Left hindlimb (tissue), 1 donor: ENCODE measurements around the gene PNPLA6.

Source experiments
- DNase-seq: peaks from one replicate; pipeline ENCODE4 v3.0.0-alpha.2; 2018

Gene PNPLA6

DNA sequence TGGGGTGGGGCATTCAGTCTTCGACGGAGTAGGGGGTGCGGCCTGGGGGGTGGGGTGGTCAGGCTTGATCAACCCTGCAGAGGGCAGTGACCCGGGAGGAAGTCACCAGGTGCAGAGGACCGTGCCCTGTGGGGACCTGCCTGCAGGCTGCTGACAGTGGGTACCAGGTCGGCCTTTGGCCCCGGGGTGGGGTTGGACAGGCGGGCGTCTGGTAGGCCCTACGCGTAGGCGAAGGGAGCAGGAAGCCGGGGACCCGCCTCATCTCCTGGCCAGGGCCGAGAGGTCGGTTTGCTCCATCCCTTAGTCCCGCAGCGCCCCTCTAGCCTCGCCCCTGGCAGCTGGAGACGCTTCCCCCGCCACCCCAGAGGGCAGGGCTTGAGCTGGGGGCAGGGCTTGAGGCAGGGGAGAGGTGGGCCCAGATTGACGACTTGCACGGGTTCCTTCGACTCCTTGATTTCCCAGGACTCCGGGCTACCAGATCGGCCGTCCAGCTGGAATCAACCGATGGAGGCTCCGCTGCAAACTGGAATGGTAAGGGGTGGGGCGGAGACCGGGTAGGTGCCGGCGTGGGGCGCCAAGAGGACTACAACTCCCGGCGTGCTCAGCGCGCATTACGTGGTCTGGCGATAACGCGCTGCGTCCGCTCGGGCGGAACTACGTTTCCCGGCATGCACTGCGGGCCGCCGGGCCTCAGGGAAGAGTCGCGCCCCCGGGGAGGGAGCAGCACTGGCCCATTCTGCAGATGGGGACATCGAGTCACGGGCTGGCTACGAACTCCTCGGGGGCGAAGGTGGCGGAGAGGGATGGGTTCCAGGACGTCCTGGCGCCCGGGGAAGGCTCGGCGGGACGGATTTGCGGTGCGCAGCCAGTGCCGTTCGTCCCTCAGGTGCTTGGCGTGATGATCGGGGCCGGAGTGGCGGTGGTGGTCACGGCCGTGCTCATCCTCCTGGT lies at the start of gene PNPLA6:
Gene PNPLA6 (plus strand): TSS at position 671 of the 951 bp plus-strand sequence. CDS start 72 bp downstream, at position 743.
- DNase-seq: peak; percentile 97

DNA sequence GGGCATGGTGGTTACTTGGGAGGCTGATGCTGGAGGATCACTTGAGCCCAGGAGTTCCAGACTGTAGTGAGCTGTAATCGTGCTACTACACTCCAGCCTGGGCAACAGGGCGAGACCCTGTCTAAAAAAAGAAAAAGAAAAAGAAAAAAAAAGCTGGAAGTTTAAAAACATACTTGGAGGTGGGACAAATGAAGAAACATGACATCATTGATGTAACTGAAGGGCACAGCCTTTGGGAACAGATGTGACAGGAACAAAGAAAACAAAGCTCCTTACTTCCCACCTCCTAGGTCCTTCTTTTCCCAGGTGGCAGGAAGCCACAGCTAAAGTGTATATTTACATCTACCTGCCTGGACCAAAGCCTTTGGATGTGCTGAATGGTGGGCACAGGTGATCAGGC lies 48.6 kb upstream of the PNPLA6 start:
- no peak for DNase-seq

DNA sequence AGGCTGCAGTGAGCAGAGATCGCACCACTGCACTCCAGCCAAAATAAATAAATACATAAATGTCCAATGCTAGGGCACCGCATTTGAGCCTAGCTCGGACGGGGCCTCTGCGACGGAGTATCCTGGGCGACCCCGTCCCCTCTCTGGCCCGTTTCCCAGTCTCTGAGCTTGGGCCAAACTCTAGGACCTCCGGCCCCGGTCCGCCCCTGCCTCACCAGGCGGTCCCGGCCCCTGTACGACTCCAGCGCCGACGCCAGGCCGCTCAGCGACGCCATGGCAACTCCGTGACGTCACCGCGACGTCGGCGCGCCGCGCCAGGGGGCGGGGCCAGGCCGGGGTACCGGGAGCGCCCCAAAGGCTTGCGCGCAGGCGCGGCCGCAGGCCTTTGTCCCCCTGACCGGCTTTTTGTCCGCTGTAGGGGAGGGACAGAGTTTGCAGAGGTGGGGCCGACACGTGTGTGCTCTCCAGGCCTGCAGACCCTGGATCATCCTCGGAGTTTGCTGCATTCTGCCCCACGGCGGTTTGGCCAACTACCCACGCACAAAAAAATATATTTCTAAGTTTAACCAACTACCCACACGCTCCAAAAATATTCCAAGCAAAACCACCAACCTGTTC lies 46.7 kb upstream of the PNPLA6 start, which contains the start of gene PEX11G:
Gene PEX11G (minus strand): TSS at position 300 of the 618 bp plus-strand sequence. CDS start 25 bp downstream, at position 275.
- peak; percentile 94 for DNase-seq

GRCh38 chr19:7489609-7490044 lies 45.9 kb upstream of the PNPLA6 start:
- no peak for DNase-seq

- no peak for DNase-seq
Measured at GRCh38 chr19:7492142-7492541, 43.4 kb upstream of the PNPLA6 start.

GRCh38 chr19:7492558-7492957 lies 43.0 kb upstream of the PNPLA6 start:
- no peak for DNase-seq

GRCh38 chr19:7494416-7495098 lies 41.0 kb upstream of the PNPLA6 start:
- DNase-seq: no peak

DNA sequence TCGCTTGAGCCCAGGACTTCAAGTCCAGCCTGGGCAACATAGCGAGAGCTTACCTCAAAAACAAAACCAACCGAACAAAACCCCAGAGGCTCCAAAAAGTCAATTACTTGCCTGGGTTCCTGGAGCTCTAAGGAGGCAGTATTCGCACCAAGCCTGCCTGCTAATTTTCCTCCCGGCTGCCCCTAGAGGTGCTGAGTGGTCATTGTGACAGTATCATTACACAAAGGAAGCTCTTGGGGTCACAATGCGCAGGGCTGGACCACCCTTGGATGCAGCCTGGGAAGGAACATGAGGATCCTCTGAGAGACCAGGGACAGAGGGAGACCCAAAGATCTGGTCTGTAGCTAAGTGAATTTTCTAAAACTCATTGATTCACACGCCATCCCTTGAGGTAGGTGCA lies 38.2 kb upstream of the PNPLA6 start:
- DNase-seq: no peak

DNA sequence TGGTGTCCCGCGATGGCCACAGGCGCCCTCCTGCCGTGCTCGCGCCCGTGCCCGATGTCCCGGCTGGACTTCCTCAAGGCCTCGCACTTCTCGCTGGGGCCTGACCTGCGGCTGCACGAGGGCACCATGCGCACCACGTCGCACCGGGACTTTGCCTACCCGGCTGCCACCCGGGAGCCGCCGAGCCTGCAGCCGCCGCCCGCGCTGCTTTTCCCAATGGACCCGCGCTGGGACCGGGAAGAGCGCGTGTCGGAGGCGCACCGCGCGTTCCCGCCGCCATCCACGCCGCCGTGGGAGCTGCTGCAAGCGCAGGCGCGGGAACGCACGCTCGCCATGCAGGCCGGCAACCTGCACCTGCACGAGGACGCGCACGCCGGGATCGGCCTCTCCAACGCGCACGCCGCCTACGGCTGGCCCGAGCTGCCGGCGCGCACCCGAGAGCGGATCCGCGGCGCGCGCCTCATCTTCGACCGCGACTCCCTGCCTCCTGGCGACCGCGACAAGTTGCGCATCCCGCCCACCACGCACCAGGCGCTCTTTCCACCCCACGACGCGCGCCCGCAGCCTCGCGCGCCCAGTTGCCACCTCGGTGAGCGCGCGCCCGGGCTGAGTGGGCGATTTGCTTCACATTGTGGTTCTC lies 34.6 kb upstream of the PNPLA6 start:
- DNase-seq: peak; percentile 55

DNA sequence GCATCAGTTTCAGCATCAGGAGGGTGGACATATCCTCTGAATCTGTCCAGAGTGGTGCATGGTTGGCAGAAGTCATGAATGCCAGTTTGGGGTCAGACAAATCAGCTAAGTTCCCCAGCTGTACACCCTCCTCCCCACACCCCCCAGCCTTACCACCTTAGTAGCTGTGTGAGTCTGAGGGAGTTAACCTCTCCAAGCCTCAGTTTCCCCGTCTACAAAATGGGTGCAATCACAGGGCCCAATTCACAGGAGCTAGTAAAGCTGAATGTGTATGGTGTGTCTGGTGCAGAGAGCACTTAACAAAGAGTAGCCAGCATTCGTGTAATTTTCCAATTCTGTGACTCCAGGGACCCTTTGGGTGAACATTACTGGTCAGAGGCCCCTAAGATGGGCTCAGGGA lies 33.0 kb upstream of the PNPLA6 start:
- DNase-seq: no peak

DNA sequence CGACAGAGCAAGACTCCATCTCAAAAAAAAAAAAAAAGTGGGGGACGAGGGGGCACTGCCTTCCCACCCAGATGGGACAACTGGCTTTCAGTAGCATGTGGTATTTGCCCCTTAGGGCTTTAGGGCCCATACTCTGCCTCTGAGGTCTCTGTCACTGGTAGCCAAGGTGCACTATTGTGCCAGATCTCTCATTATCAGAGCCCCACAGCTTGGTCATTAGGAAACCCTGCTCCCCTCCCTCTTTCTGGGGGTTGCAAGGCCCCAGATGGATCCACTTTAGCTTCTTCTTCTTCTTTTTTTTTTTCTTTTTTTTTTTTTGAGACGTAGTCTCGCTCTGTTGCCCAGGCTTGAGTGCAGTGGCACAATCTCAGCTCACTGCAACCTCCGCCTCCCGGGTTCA lies 30.8 kb upstream of the PNPLA6 start:
- no peak for DNase-seq

DNA sequence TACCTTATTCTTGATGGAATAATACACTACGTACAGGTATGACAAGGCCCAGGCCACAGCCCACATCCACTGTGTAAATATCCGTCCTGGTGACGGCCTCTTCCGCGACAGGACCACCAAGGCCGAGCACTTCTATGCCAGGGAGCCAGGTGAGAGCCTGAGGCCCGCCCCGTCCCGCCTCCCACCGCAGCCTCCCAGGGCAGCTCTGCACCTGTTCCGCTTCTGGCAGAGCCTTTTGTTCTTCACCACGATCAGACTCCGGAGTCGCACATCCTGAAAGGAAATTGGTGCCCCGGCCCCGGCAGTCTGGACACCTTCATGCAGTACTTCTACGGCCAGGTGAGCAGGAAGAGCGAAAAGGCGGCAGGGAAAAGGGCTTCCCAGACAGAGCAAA lies 30.2 kb upstream of the PNPLA6 start:
- no peak for DNase-seq

DNA sequence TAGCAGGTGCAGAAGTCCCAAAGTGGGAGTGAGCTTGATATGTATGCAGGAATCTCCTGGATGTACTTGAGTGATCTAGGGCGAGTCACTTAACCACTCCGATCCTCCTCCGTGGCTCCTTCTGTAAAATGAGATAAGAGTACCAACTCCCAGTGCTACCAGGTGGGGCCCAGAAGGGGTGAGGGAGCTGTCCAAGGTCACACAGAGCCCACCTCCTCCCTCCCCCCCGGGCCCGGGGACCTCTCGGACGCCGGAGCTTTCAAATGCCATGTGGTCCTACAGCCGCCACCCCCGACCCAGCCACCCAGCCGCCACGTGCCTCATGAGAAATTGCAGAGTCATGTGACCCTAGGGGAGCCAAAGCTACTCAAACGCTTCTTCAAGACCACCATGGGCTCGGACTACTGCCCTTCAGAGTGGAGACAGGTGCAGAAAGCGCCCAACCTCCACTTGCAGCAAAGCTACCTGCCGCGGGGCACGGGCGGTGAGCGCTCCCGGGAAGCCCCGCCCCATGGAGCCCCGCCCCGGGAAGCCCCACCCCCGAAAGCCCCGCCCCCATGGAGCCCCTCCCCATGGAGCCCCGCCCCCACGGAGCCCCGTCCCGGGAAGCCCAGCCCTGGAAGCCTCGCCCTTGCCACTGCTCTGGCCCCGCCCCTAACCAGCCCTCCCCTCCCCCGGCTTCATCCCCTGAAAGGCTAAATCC lies 29.7 kb upstream of the PNPLA6 start:
- DNase-seq: no peak

GRCh38 chr19:7506385-7507328 lies 28.9 kb upstream of the PNPLA6 start:
- DNase-seq: no peak

GRCh38 chr19:7507884-7508283 lies 27.6 kb upstream of the PNPLA6 start:
- no peak for DNase-seq

GRCh38 chr19:7509625-7510024 lies 25.9 kb upstream of the PNPLA6 start:
- DNase-seq: no peak

GRCh38 chr19:7512400-7512851 lies 23.1 kb upstream of the PNPLA6 start:
- no peak for DNase-seq

DNA sequence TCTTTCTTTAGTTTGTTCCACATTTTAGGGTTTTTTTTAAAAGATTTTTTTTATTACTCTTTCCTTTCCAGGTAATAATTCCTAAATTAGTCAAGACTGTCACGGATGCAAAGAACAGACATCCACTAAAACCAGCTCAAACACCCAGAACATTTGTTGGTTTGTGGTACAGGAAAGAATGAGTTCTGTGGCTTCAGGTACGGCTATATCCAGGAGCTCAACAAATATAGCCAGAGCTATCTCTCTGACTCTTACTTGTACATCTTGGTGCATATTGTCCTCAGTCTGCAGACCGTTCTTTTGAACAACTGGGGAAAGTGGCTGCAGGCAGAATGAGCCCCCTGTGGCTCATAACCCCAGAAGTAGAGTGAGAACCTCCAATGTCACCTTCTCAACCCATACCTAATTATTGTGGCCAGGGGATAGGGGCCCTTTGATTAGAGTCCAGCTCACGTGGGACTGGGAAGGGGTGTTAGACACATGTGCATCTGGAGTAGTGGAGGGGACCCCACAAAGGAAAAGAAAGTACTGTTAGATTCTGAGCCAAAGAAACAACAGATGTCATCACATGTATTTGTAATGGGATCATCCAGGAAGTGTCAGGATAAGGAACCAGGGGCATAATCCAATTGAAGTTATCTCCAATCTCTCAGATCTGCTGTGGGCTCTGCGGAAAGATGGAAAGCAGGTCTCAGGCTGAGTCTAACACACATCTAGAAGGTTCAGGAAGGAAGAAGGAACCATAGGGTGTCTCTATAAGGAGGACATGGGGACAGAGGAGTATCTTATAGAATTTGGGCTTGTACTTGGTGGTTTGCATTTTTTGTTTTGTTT lies 21.5 kb upstream of the PNPLA6 start:
- DNase-seq: no peak

- no peak for DNase-seq
Measured at GRCh38 chr19:7515110-7515644, 20.3 kb upstream of the PNPLA6 start.
